ENCODE data around the gene NOX1. TPM values are rescaled to one million over a fixed set of nuclear protein-coding genes. Genes with fewer than 3 reads are reported as not detected.

NOX1 gene
- total RNA-seq (2021) (not detected in 2 replicates), Bru-seq, nascent RNA (not detected), BruChase-seq, experiment 1, labeled RNA remaining after a 2-hour chase (percentile 3 among the genes with signal in this experiment), BruChase-seq, experiment 2, labeled RNA remaining after a 6-hour chase (not detected)
- long read RNA-seq = 0 reads

GRCh38 chrX:100874325-100874724, at the start of gene NOX1:
Gene NOX1 (minus strand): TSS chrX:100874359. CDS start chrX:100874139, 220 bp downstream.
- H3K4me3 ChIP-seq = no peak within 1 kb of the TSS
- H3F3A ChIP-seq (ENCODE audit: insufficient read depth, low read depth) = no peaks in the 10 kb centered on the region
- ChIA-PET CTCF (no interaction called here), POLR2A (ENCODE audit: unreplicated experiment) (interaction anchor here (0.6 kb wide), 1 partner anchor 72 kb away, joined by 4 read pairs; no protein-coding TSS in a partner anchor)
- DNase-seq = no peak
- no peak within 1 kb of the TSS for H3K27ac ChIP-seq
- H3K9me3 ChIP-seq (ENCODE audit: insufficient read depth, low read depth) = no peaks in the 10 kb centered on the region
- no peak for TF ChIP-seq CTCF (conservative IDR thresholded peaks at IDR 0.05)
- intact Hi-C loops (cut with micrococcal nuclease; ENCODE audit: unreplicated experiment) = no loop called here
- no peaks in the 10 kb centered on the region for H3K9me2 ChIP-seq (ENCODE audit: insufficient read depth)
- H2AFZ ChIP-seq = no peak within 1 kb of the TSS
- no peaks in the 10 kb centered on the region for H4K20me1 ChIP-seq (ENCODE audit: insufficient read depth)
- H3K36me3 ChIP-seq (ENCODE audit: low read depth) = no peaks in the 10 kb centered on the region
- peaks cover 17% of the 10 kb centered on the region; the same call in 1 of the 2 replicates for H3K4me1 ChIP-seq (replicated peaks; ENCODE audit: insufficient read depth)
- BruUV-seq (replicated peaks) = no TSS peak
- H3K4me2 ChIP-seq = no peak within 1 kb of the TSS
- H3K27me3 ChIP-seq (ENCODE audit: insufficient read depth, low read depth) = no peaks in the 10 kb centered on the region
- H3K79me2 ChIP-seq (ENCODE audit: low read depth) = no peaks in the 10 kb centered on the region

GRCh38 chrX:100915562-100915961, 41.4 kb upstream of the NOX1 start:
- no peaks in the 10 kb centered on the region for H3K9me3 ChIP-seq (ENCODE audit: insufficient read depth, low read depth)
- H3K27me3 ChIP-seq (ENCODE audit: insufficient read depth, low read depth) = no peaks in the 10 kb centered on the region
- H3K79me2 ChIP-seq (ENCODE audit: low read depth) = no peaks in the 10 kb centered on the region
- no peak overlapping the region for H3K27ac ChIP-seq
- no peak overlapping the region for H2AFZ ChIP-seq
- H3K36me3 ChIP-seq (ENCODE audit: low read depth) = no peaks in the 10 kb centered on the region
- peaks cover 16% of the 10 kb centered on the region for H3F3A ChIP-seq (ENCODE audit: insufficient read depth, low read depth)
- ChIA-PET POLR2A (ENCODE audit: unreplicated experiment) (interaction anchor here (0.8 kb wide), 1 partner anchor 138 kb away, joined by 6 read pairs; no protein-coding TSS in a partner anchor), CTCF (no interaction called here)
- TF ChIP-seq EZH2 (IDR thresholded peaks at IDR 0.05; ENCODE audit: low read depth) = no peak
- no peak for TF ChIP-seq CTCF (conservative IDR thresholded peaks at IDR 0.05)
- no peaks in the 10 kb centered on the region; the same call in 1 of the 2 replicates for H3K9me2 ChIP-seq (ENCODE audit: insufficient read depth)
- no peak overlapping the region for H3K4me2 ChIP-seq
- DNase-seq = no peak
- peaks cover 25% of the 10 kb centered on the region for H3K4me1 ChIP-seq (replicated peaks; ENCODE audit: insufficient read depth)
- intact Hi-C loops (cut with micrococcal nuclease; ENCODE audit: unreplicated experiment) = no loop called here
- no peak overlapping the region for H3K4me3 ChIP-seq
- H4K20me1 ChIP-seq (ENCODE audit: insufficient read depth) = no peaks in the 10 kb centered on the region
- BruUV-seq (replicated peaks) = no TSS peak

DNA sequence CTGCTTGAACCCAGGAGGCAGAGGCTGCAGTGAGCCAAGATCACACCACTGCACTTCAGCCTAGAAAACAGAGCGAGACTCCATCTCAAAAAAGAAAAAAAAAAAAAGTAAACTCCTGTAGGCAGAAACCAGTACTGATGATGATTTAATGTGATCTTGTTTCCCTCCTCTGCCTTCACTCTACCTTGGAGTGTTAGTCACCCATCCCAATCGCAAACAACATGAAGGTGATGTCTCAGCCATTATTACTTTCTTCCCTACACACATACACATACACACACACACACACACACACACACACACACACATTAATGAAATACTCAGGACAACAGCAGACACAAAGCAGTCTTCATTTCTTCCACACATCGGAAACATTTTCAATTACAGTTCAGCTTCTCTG, 39.0 kb upstream of the NOX1 start:
- Histone ChIP-seq H2AFZ (no peak overlapping the region), H3K4me3 (no peak overlapping the region), H3K4me1 (replicated peaks; ENCODE audit: insufficient read depth) (peaks cover 26% of the 10 kb centered on the region), H4K20me1 (ENCODE audit: insufficient read depth) (no peaks in the 10 kb centered on the region), H3K9me3 (ENCODE audit: insufficient read depth, low read depth) (no peaks in the 10 kb centered on the region), H3F3A (ENCODE audit: insufficient read depth, low read depth) (peaks cover 16% of the 10 kb centered on the region), H3K79me2 (ENCODE audit: low read depth) (no peaks in the 10 kb centered on the region), H3K4me2 (no peak overlapping the region), H3K27me3 (ENCODE audit: insufficient read depth, low read depth) (no peaks in the 10 kb centered on the region), H3K9me2 (ENCODE audit: insufficient read depth) (no peaks in the 10 kb centered on the region; the same call in 1 of the 2 replicates), H3K36me3 (ENCODE audit: low read depth) (no peaks in the 10 kb centered on the region), H3K27ac (no peak overlapping the region)
- intact Hi-C loops (cut with micrococcal nuclease; ENCODE audit: unreplicated experiment) = loop anchor here (5.0 kb wide), 1 partner anchor 79 kb away; no protein-coding TSS in a partner anchor
- CTCF ChIA-PET = no interaction called here
- TF ChIP-seq EZH2 (IDR thresholded peaks at IDR 0.05; ENCODE audit: low read depth) = no peak
- no peak for TF ChIP-seq CTCF (conservative IDR thresholded peaks at IDR 0.05)
- POLR2A ChIA-PET (ENCODE audit: unreplicated experiment) = no interaction called here
- no TSS peak for BruUV-seq (replicated peaks)
- DNase-seq = no peak

All from PC-9 (cell line).